Esophagus muscularis mucosa (tissue), 4 donors: ENCODE measurements around the gene MISP3. TPM values are rescaled to one million over a fixed set of nuclear protein-coding genes. Genes with fewer than 3 reads are reported as not detected.
"Not testable (repeated sequence)": the region's sequence is repeated elsewhere in the genome, so short reads cannot be mapped to it uniquely, and the experiment has no call there.

Experiments
- DNase-seq: peaks from one replicate; pipeline ENCODE4 v3.0.0-alpha.2; 2017; ENCODE audit errors: extremely low spot score
- H3K27ac ChIP-seq, 4 donors: fragments of 200-600 bp; sonication (generic); replicated peaks in 1 of 4; 1 replicate in 3 of 4; 2 replicates in 1 of 4; pipeline ENCODE4 v1.5.1; 2016 to 2019; ENCODE audit warnings: mild to moderate bottlenecking in 1 of 4
- H3K27me3 ChIP-seq, 4 donors: fragments of 200-600 bp; sonication (generic); one replicate each; pipeline versions ENCODE4 v1.5.1 to v1.6.0; 2016 to 2019
- H3K36me3 ChIP-seq, 4 donors: fragments of 200-600 bp; sonication (generic); one replicate each; pipeline ENCODE4 v1.5.1; 2016 to 2019
- H3K4me1 ChIP-seq, 4 donors: fragments of 200-600 bp; sonication (generic); one replicate each; pipeline ENCODE4 v1.5.1; 2016 to 2019
- H3K4me3 ChIP-seq, 4 donors: fragments of 200-600 bp; sonication (generic); 1 replicate in 2 of 4; 2 replicates in 2 of 4; pipeline ENCODE4 v1.5.1; 2016 to 2019; ENCODE audit warnings: mild to moderate bottlenecking in 4 of 4, moderate library complexity in 1 of 4
- H3K9me3 ChIP-seq, 4 donors: fragments of 200-600 bp; sonication (generic); 1 replicate in 3 of 4; 2 replicates in 1 of 4; pipeline ENCODE4 v1.5.1; 2016 to 2019
- CTCF ChIP-seq, 3 experiments: fragments of 200-600 bp in 2 of 3; fragments of 450-650 bp in 1 of 3; sonication (generic) in 2 of 3; IDR thresholded peaks; one replicate each; pipeline ENCODE4 v1.5.1; 2017 to 2019; ENCODE audit warnings: antibody characterized with exemption in 3 of 3, mild to moderate bottlenecking in 2 of 3, moderate library complexity in 1 of 3
- EP300 ChIP-seq: sonication (generic); formaldehyde crosslinking; IDR thresholded peaks from one replicate; pipeline ENCODE4 v1.6.1; 2017; ENCODE audit warnings: antibody characterized with exemption
- POLR2A ChIP-seq: fragments of 450-650 bp; IDR thresholded peaks from one replicate; pipeline ENCODE4 v1.6.1; 2017; ENCODE audit warnings: antibody characterized with exemption, moderate library complexity, mild to moderate bottlenecking, low read depth
- POLR2AphosphoS5 ChIP-seq, 2 donors: sonication (generic); formaldehyde crosslinking; IDR thresholded peaks; one replicate each; pipeline ENCODE4 v1.6.1; 2017; ENCODE audit warnings: antibody characterized with exemption in 2 of 2
- WGBS: methylation state at CpG from one replicate; pipeline ENCODE4 v1.1.5; 2018; 5-methylcytosine and 5-hydroxymethylcytosine counted together
- intact Hi-C: fragments of 100-400 bp; cut with DNase I; formaldehyde crosslinking; loops from one replicate; pipeline ENCODE4 v1.15.1; 2023
- total RNA-seq, 4 donors: library from RNA; depleted of rRNA; stranded (reverse); fragments of >200 nt; gene quantifications; one replicate each; pipeline versions ENCODE4 v1.1.0 to v1.2.1, GENCODE V29; 2016

The MISP3 gene
- total RNA-seq, 4 donors from 2014 or later = 1.5 to 11.1 (median 7.6) TPM

DNA sequence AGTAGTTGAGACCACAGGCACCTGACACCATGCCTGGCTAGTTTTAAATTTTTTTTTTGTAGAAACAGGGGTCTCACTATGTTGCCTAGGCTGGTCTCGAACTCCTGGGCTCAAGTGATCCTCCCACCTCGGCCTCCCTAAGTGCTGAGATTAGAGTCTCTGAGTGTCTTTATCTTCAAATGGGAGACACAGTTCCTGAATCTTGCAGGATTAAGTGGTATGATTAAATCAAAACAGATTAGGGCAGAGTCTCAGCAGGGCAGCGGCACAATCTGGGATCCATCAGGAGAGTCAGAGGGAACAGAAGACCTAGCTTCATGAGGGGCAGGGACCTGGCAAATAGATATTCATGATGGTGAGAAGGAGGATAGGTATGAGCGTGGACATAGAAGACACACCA lies 43.7 kb upstream of the MISP3 start:
- no peaks in the 10 kb centered on the region for H3K36me3 ChIP-seq
- peaks cover 0 to 44% (median 6%) of the 10 kb centered on the region in 4 donors for H3K27me3 ChIP-seq
- H3K4me1 ChIP-seq = peaks cover 12 to 19% (median 14%) of the 10 kb centered on the region in 4 donors
- no peak for DNase-seq
- no peak for TF ChIP-seq POLR2AphosphoS5 (IDR thresholded peaks at IDR 0.05)
- TF ChIP-seq POLR2A = no peak
- TF ChIP-seq EP300 = no peak
- TF ChIP-seq CTCF (IDR thresholded peaks at IDR 0.05) = no peak
- no peaks in the 10 kb centered on the region for H3K9me3 ChIP-seq
- intact Hi-C loops = no loop called here
- WGBS = 80% methylated on average over 4 of the region's 4 CpGs
- H3K27ac ChIP-seq = no peak overlapping the region
- no peak overlapping the region for H3K4me3 ChIP-seq

GRCh38 chr19:14030997-14031718 lies 41.4 kb upstream of the MISP3 start:
- WGBS = 54% methylated on average over 6 of the region's 20 CpGs
- peaks cover 11 to 16% (median 14%) of the 10 kb centered on the region in 4 donors for H3K4me1 ChIP-seq
- peak overlapping the region; percentile 54 to 73 (median 60) for H3K4me3 ChIP-seq
- TF ChIP-seq EP300 (no peak), POLR2A (no peak), POLR2AphosphoS5 (IDR thresholded peaks at IDR 0.05) (no peak), CTCF (IDR thresholded peaks at IDR 0.05) (no peak)
- DNase-seq = no peak
- intact Hi-C loops = no loop called here
- H3K27me3 ChIP-seq = peaks cover 0 to 49% (median 6%) of the 10 kb centered on the region in 4 donors
- H3K27ac ChIP-seq = peak overlapping the region; percentile 59 to 74 (median 68)
- no peaks in the 10 kb centered on the region for H3K36me3 ChIP-seq
- no peaks in the 10 kb centered on the region for H3K9me3 ChIP-seq

GRCh38 chr19:14031719-14032480 lies 40.7 kb upstream of the MISP3 start, which contains the start of gene IL27RA:
TSS of gene IL27RA (plus strand) at chr19:14031762. CDS start at chr19:14031873, 111 bp downstream.
- intact Hi-C loops = no loop called here
- peak within 1 kb of the TSS; percentile 59 to 74 (median 68) for H3K27ac ChIP-seq
- peak within 1 kb of the TSS; percentile 54 to 73 (median 60) for H3K4me3 ChIP-seq
- DNase-seq = no peak
- peaks cover 0 to 45% (median 6%) of the 10 kb centered on the region in 4 donors for H3K27me3 ChIP-seq
- H3K36me3 ChIP-seq = no peaks in the 10 kb centered on the region
- peaks cover 11 to 16% (median 14%) of the 10 kb centered on the region in 4 donors for H3K4me1 ChIP-seq
- TF ChIP-seq EP300 (no peak), POLR2A (no peak), POLR2AphosphoS5 (IDR thresholded peaks at IDR 0.05) (peak in 1 of 2 donors; percentile 15), CTCF (IDR thresholded peaks at IDR 0.05) (peak; percentile 40 to 55 (median 51))
- H3K9me3 ChIP-seq = no peaks in the 10 kb centered on the region
- WGBS = 2% methylated on average over 23 of the region's 63 CpGs

- intact Hi-C loops = no loop called here
- DNase-seq = no peak
- Histone ChIP-seq H3K27me3 (peaks cover 0 to 38% (median 5%) of the 10 kb centered on the region in 4 donors), H3K36me3 (no peaks in the 10 kb centered on the region), H3K4me1 (peaks cover 11 to 16% (median 14%) of the 10 kb centered on the region in 4 donors), H3K9me3 (no peaks in the 10 kb centered on the region), H3K27ac (no peak overlapping the region), H3K4me3 (no peak overlapping the region)
- TF ChIP-seq CTCF (IDR thresholded peaks at IDR 0.05) = no peak
- no peak for TF ChIP-seq POLR2A
- TF ChIP-seq EP300 = no peak
- TF ChIP-seq POLR2AphosphoS5 (IDR thresholded peaks at IDR 0.05) = no peak
- WGBS = 94% methylated on average over 2 of the region's 2 CpGs
These were observed 38.6 kb upstream of the MISP3 start for GRCh38 chr19:14033946-14034345.

- H3K27ac ChIP-seq, H3K9me3 ChIP-seq, H3K4me3 ChIP-seq, H3K36me3 ChIP-seq, intact Hi-C loops, DNase-seq: not testable (repeated sequence)
- 91% methylated on average over 12 of the region's 12 CpGs for WGBS
- H3K27me3 ChIP-seq = peaks cover 0 to 38% (median 5%) of the 10 kb centered on the region in 4 donors
- H3K4me1 ChIP-seq = peaks cover 11 to 16% (median 14%) of the 10 kb centered on the region in 4 donors
These were observed 37.4 kb upstream of the MISP3 start for GRCh38 chr19:14035159-14035558.
